Fibroblast of mammary gland (primary cell): ENCODE data around the gene PAFAH2.

Experiments used
- DNase-seq: peaks from one replicate; pipeline ENCODE4 v3.0.0-alpha.2; 2010; ENCODE audit warnings: low read depth
- H3K4me3 ChIP-seq: 2 replicates; pipeline ENCODE4 v1.5.1; 2011; ENCODE audit warnings: low read depth, mild to moderate bottlenecking, low read length, moderate library complexity; ENCODE audit not compliant: control insufficient read depth
- TF ChIP-seq, protein P1 (sequence below): conservative IDR thresholded peaks from 2 replicates; pipeline ENCODE4 v1.5.1; 2011; ENCODE audit warnings: low read depth, low read length, inconsistent platforms; ENCODE audit not compliant: control insufficient read depth, insufficient read depth

The PAFAH2 gene

DNA sequence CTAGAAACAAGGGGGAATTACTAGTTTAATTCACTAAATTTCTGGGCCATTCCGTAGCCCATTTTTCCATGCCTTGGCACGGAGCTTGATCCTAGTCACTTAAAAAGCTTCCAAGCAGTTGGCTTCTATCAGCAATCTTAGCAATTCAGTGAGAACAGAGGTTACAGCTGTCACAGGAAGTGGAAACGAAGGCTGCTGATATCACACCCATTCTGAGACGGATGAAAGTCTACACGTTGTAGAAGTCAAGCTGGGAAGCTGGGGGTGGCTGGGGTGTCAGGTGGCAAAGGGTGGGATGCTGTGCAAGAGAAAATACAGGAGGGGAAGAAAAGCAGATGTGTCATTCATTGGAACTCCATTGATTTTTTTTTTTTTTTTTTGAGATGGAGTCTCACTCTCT lies 79.9 kb downstream of the PAFAH2 start:
- DNase-seq: no peak
- TF ChIP-seq, protein P1, sequence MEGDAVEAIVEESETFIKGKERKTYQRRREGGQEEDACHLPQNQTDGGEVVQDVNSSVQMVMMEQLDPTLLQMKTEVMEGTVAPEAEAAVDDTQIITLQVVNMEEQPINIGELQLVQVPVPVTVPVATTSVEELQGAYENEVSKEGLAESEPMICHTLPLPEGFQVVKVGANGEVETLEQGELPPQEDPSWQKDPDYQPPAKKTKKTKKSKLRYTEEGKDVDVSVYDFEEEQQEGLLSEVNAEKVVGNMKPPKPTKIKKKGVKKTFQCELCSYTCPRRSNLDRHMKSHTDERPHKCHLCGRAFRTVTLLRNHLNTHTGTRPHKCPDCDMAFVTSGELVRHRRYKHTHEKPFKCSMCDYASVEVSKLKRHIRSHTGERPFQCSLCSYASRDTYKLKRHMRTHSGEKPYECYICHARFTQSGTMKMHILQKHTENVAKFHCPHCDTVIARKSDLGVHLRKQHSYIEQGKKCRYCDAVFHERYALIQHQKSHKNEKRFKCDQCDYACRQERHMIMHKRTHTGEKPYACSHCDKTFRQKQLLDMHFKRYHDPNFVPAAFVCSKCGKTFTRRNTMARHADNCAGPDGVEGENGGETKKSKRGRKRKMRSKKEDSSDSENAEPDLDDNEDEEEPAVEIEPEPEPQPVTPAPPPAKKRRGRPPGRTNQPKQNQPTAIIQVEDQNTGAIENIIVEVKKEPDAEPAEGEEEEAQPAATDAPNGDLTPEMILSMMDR: no peak
- no peak overlapping the region for H3K4me3 ChIP-seq

DNA sequence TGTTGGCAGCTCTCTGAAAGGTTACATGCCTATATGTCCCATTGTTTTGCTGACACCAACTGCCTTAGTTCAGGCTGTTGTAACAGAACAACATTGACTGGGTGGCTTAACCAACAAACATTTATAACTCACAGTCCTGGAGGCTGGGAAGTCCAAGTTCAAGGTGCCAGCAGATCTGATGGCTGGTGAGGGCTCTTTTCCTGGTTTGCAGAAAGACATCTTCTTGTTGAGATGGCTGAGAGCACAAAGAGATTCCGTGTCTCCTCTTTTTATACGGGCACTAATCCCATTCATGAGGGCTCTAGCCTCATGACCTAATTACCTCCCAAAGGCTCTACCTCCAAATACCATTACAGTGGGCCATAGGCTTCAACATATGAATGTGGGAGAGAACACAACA lies 81.4 kb downstream of the PAFAH2 start:
- no peak for DNase-seq
- no peak overlapping the region for H3K4me3 ChIP-seq
- TF ChIP-seq, protein P1: no peak

DNA sequence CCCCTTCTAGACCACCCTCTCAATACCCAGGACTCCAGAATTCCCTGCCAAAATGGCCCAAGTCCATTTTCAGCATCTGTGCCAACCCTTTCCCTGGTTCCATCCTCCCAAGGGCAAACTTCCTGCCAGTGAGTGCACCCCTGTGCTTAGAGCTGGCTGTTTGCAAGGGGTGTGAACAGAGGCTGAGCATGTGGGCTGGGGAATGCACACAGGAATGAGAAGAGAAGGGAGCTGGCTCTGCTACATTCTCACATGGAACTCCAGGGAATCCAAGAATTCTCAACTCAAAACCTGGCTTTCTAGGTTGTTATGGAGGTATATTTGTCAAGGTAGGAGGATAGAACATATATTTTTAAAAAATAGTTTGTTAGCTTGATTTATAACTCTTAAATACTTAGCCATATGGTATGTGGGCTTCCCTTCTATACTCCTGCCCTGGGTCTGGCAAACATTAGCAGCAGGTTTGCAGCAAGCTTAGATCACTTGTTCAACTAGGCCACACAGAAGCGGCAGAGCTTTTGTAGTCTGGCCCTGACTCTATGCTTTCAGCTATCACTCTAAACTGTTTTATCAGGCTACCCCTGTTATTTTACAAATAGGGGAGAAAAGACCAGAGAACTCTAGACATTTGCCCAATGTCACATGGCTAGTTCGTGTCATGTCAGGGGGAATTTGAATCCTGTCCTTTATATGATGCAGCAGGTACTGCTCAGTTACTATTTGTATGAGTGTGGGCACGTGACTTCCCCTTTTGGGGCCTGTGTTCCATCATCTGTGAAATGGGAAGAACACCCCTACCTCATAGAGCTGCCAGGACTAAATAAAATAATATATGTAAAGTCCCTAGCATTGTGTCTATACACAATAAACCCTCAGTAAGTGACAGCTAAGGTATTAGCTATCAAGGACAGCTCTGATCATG lies 83.5 kb downstream of the PAFAH2 start:
- no peak for DNase-seq

DNA sequence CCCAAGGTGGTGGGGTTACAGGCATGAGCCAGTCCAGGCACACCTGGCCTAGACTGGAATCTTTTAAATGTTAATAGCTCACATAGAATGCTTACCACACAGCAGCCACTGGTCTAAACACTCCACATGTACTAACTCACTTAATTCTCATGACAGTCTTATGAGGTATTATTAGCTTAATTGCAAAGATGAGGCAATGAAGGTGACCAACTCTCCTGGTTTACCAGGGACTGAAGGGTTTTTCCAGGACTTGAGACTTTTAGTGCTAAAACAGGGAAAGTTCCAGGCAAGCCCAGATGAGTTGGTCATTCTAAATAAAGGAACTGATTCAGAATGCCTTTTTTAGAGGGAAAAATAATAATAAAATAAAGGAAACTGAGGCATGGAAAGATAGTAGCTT lies 84.7 kb downstream of the PAFAH2 start:
- no peak for DNase-seq
- H3K4me3 ChIP-seq: no peak overlapping the region
- TF ChIP-seq, protein P1: no peak

More for the DNA sequence above, 83.5 kb downstream of the PAFAH2 start:
- no peak overlapping the region for H3K4me3 ChIP-seq
- TF ChIP-seq, protein P1: no peak

DNA sequence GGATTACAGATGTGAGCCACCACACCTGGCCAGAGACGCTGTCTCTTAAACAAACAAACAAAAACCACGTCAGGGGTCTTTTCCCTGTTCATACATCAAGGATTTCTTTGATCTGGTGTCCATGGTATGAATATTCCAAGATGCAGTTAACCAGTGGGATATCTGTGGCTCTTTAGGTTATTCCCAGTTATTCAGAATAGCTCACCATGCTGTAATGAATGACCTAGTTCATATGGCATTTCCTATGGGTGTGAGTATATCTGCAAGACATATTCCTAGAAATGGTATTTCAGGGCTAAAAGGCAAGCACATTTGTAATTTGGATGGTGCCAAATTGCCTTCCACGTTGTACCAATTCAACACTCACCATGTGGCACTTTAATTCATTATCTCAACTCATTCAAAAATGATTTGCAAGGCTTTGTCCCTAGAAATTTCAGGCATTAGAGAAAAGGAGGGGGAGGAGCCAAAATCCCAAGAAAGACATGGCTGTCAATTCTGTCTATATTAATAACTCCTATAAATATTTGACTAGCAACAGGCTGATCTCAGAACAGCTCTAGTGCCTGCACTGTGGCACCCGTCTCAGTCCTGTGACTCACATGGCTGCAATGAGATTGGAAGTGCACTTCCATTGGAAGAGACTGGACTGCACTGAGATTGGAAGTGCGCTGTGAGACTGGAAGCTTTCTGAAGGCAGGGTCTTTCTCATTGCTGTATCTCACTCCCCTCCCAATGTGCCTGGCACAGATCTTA lies 85.6 kb downstream of the PAFAH2 start:
- peak; percentile 70 for DNase-seq
- H3K4me3 ChIP-seq: no peak overlapping the region
- TF ChIP-seq, protein P1: no peak

DNA sequence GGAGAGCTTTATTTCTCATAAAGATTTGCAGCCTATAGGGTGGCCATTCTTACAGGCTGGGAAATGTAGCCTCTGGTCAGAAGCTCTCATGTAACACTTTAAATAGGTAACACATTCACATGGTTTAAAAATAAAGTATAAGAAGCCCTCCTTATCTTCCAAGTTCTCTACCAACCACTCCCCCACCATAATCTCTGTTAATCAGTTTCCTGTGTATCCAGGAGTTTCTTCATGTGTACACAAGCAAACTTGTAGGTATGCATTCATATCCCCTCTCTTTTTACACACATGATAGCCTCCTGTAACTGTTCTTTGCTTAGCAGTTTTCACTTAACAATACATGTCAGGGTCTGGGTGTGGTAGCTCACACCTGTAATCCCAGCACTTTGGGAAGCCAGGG lies 86.7 kb downstream of the PAFAH2 start:
- TF ChIP-seq, protein P1: no peak
- no peak overlapping the region for H3K4me3 ChIP-seq
- DNase-seq: no peak
